ENCODE data around the gene RPRML.

The RPRML gene

GRCh38 chr17:46952115-46952514 lies 26.9 kb downstream of the RPRML start:
- no peaks in the 10 kb centered on the region for H3K27me3 ChIP-seq (replicated peaks in 2 of 5; ENCODE audit: control insufficient read depth in 4 of 5, insufficient read depth in 5 of 5, low read length in 4 of 5)
- no peaks in the 10 kb centered on the region for H3K9me3 ChIP-seq (ENCODE audit: control extremely low read depth in 1 of 5, control insufficient read depth in 4 of 5, insufficient read depth in 2 of 5, low read depth in 1 of 5, low read length in 4 of 5)
- WGBS (ENCODE audit: insufficient coverage) = 77% methylated on average over 8 of the region's 9 CpGs
- peaks cover 0 to 12% (median 5%) of the 10 kb centered on the region in 4 experiments for H3K4me1 ChIP-seq (ENCODE audit: control extremely low read depth in 1 of 4, control insufficient read depth in 4 of 4, insufficient read depth in 4 of 4, low read length in 3 of 4)
- CTCF ChIA-PET = interaction anchor here (1.0 to 2.2 kb wide), 2 partner anchors 10 to 11 kb away, joined by 4 to 7 read pairs; no protein-coding TSS in a partner anchor
- H3K36me3 ChIP-seq (ENCODE audit: control insufficient read depth in 4 of 4, insufficient read depth in 4 of 4, low read length in 3 of 4) = peaks cover 0 to 4% (median 0%) of the 10 kb centered on the region in 4 experiments
- POLR2A ChIA-PET = no interaction called here
- H3K4me3 ChIP-seq (ENCODE audit: control insufficient read depth in 1 of 7, extremely low read depth in 1 of 7, insufficient read depth in 4 of 7, low read depth in 2 of 7, low read length in 6 of 7) = no peak overlapping the region
- no peak overlapping the region for H3K27ac ChIP-seq (ENCODE audit: insufficient read depth in 1 of 2, low read depth in 1 of 2, low read length in 2 of 2, poor library complexity in 1 of 2, severe bottlenecking in 2 of 2)
- DNase-seq = no peak

- 39% methylated on average over 3 of the region's 5 CpGs for WGBS (ENCODE audit: insufficient coverage)
- Histone ChIP-seq H3K4me1 (ENCODE audit: control extremely low read depth in 1 of 4, control insufficient read depth in 4 of 4, insufficient read depth in 4 of 4, low read length in 3 of 4) (peaks cover 0 to 16% (median 5%) of the 10 kb centered on the region in 4 experiments), H3K9me3 (ENCODE audit: control extremely low read depth in 1 of 5, control insufficient read depth in 4 of 5, insufficient read depth in 2 of 5, low read depth in 1 of 5, low read length in 4 of 5) (no peaks in the 10 kb centered on the region), H3K27ac (ENCODE audit: insufficient read depth in 1 of 2, low read depth in 1 of 2, low read length in 2 of 2, poor library complexity in 1 of 2, severe bottlenecking in 2 of 2) (no peak overlapping the region), H3K36me3 (ENCODE audit: control insufficient read depth in 4 of 4, insufficient read depth in 4 of 4, low read length in 3 of 4) (peaks cover 0 to 4% (median 0%) of the 10 kb centered on the region in 4 experiments), H3K4me3 (ENCODE audit: control insufficient read depth in 1 of 7, extremely low read depth in 1 of 7, insufficient read depth in 4 of 7, low read depth in 2 of 7, low read length in 6 of 7) (no peak overlapping the region), H3K27me3 (replicated peaks in 2 of 5; ENCODE audit: control insufficient read depth in 4 of 5, insufficient read depth in 5 of 5, low read length in 4 of 5) (no peaks in the 10 kb centered on the region)
- ChIA-PET POLR2A (no interaction called here), CTCF (interaction anchor here (1.0 to 2.2 kb wide), 2 partner anchors 9 to 11 kb away, joined by 4 to 7 read pairs; no protein-coding TSS in a partner anchor)
- no peak for DNase-seq
Measured at GRCh38 chr17:46951706-46952105, 27.3 kb downstream of the RPRML start.

- Histone ChIP-seq H3K27ac (ENCODE audit: insufficient read depth in 1 of 2, low read depth in 1 of 2, low read length in 2 of 2, poor library complexity in 1 of 2, severe bottlenecking in 2 of 2) (no peak overlapping the region), H3K27me3 (replicated peaks in 2 of 5; ENCODE audit: control insufficient read depth in 4 of 5, insufficient read depth in 5 of 5, low read length in 4 of 5) (no peaks in the 10 kb centered on the region), H3K4me3 (ENCODE audit: control insufficient read depth in 1 of 7, extremely low read depth in 1 of 7, insufficient read depth in 4 of 7, low read depth in 2 of 7, low read length in 6 of 7) (no peak overlapping the region), H3K4me1 (ENCODE audit: control extremely low read depth in 1 of 4, control insufficient read depth in 4 of 4, insufficient read depth in 4 of 4, low read length in 3 of 4) (peaks cover 0 to 16% (median 5%) of the 10 kb centered on the region in 4 experiments), H3K9me3 (ENCODE audit: control extremely low read depth in 1 of 5, control insufficient read depth in 4 of 5, insufficient read depth in 2 of 5, low read depth in 1 of 5, low read length in 4 of 5) (no peaks in the 10 kb centered on the region), H3K36me3 (ENCODE audit: control insufficient read depth in 4 of 4, insufficient read depth in 4 of 4, low read length in 3 of 4) (peaks cover 0 to 4% (median 0%) of the 10 kb centered on the region in 4 experiments)
- ChIA-PET CTCF (interaction anchor here (1.0 to 2.2 kb wide), 2 partner anchors 9 to 10 kb away, joined by 4 to 7 read pairs; no protein-coding TSS in a partner anchor), POLR2A (no interaction called here)
- WGBS (ENCODE audit: insufficient coverage) = 87% methylated on average over 15 of the region's 16 CpGs
- no peak for DNase-seq
Measured at GRCh38 chr17:46950997-46951621, 27.9 kb downstream of the RPRML start.

DNA sequence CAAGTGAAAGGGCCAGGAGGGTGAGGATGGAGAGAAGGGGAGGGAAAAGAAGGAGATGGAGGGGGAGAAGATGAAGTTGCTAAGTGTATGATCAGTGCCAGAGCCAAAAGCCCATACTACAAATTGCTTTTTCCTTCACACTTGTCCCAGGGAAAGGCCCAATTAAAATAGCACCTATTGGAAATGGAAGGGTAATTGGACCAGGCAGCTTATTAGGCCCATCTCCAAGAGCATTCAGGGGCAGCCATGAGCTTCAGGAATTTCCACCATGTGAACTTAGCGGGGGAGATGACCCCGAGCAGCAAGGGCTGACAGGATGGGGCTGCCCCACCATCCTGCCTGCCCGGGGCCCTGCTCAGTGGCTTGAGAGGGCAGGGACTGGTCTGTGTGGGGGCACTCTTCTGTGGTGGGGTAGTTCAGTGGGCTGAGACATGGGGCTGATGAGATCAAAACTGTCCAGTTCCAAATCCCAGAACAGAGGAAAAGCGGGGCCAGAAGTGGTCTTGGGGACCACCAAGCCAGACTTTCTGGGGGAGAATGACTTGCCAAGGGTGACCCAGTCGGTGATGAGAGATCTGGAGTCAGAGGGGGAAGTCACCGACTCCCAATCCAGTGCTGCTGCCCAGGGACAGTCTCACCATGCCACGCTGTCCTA lies 28.6 kb downstream of the RPRML start:
- 99% methylated on average over 7 of the region's 7 CpGs for WGBS (ENCODE audit: insufficient coverage)
- CTCF ChIA-PET = interaction anchor here (2.2 kb wide), 1 partner anchor 9 kb away, joined by 7 read pairs; no protein-coding TSS in a partner anchor
- H3K27me3 ChIP-seq (replicated peaks in 2 of 5; ENCODE audit: control insufficient read depth in 4 of 5, insufficient read depth in 5 of 5, low read length in 4 of 5) = no peaks in the 10 kb centered on the region

DNA sequence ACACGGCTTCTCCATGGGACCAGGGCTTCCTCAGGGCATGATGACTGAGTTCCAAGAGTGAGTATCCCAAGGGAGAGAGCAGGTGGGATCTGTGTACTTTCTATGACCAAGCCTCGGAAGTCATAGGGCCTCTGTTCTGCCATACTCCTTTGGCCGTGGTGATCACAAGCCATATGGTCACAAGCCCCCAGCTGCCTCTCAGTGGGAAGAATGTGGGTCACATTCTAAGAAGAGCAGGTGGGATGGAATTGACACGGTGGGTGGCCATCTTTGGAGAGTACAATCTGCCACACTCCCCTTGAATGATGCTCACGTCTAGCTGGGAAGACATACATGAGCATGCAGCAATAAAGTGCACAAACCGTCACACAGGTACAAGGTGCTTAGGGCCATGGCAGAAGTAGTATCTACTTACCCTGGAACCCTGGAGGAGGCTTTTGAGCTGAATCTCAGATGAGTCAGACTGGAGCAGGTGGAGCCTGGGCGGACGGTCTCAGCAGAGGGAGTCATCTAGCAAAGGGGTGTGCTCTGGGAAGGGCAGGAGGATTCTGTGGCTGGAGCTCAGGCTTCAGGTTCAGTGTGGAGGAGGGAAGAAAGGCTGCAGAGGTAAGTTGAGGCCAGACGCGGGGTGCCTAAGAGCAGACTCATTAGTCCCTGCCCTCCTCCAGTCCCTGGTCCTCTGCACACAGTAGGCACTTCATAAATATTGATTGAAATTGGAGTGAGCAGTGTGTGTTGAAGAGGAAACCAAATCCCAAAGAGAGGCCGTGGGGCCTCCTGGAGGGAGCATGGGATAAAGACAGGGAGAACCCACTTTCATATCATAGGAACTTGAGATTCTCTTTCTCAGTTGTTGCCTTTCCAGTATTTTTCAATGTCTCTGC lies 29.5 kb downstream of the RPRML start:
- DNase-seq = no peak
- ChIA-PET CTCF (no interaction called here), POLR2A (no interaction called here)
- no peak overlapping the region for H3K4me3 ChIP-seq (ENCODE audit: control insufficient read depth in 1 of 7, extremely low read depth in 1 of 7, insufficient read depth in 4 of 7, low read depth in 2 of 7, low read length in 6 of 7)
- H3K36me3 ChIP-seq (ENCODE audit: control insufficient read depth in 4 of 4, insufficient read depth in 4 of 4, low read length in 3 of 4) = peaks cover 0 to 4% (median 0%) of the 10 kb centered on the region in 4 experiments
- no peaks in the 10 kb centered on the region for H3K27me3 ChIP-seq (replicated peaks in 2 of 5; ENCODE audit: control insufficient read depth in 4 of 5, insufficient read depth in 5 of 5, low read length in 4 of 5)
- H3K27ac ChIP-seq (ENCODE audit: insufficient read depth in 1 of 2, low read depth in 1 of 2, low read length in 2 of 2, poor library complexity in 1 of 2, severe bottlenecking in 2 of 2) = no peak overlapping the region
- H3K4me1 ChIP-seq (ENCODE audit: control extremely low read depth in 1 of 4, control insufficient read depth in 4 of 4, insufficient read depth in 4 of 4, low read length in 3 of 4) = peaks cover 0 to 29% (median 6%) of the 10 kb centered on the region in 4 experiments
- no peaks in the 10 kb centered on the region for H3K9me3 ChIP-seq (ENCODE audit: control extremely low read depth in 1 of 5, control insufficient read depth in 4 of 5, insufficient read depth in 2 of 5, low read depth in 1 of 5, low read length in 4 of 5)
- WGBS (ENCODE audit: insufficient coverage) = 86% methylated on average over 8 of the region's 11 CpGs

More for the DNA sequence above, 28.6 kb downstream of the RPRML start:
- POLR2A ChIA-PET = no interaction called here
- Histone ChIP-seq H3K4me1 (ENCODE audit: control extremely low read depth in 1 of 4, control insufficient read depth in 4 of 4, insufficient read depth in 4 of 4, low read length in 3 of 4) (peaks cover 0 to 21% (median 5%) of the 10 kb centered on the region in 4 experiments), H3K9me3 (ENCODE audit: control extremely low read depth in 1 of 5, control insufficient read depth in 4 of 5, insufficient read depth in 2 of 5, low read depth in 1 of 5, low read length in 4 of 5) (no peaks in the 10 kb centered on the region), H3K27ac (ENCODE audit: insufficient read depth in 1 of 2, low read depth in 1 of 2, low read length in 2 of 2, poor library complexity in 1 of 2, severe bottlenecking in 2 of 2) (no peak overlapping the region), H3K36me3 (ENCODE audit: control insufficient read depth in 4 of 4, insufficient read depth in 4 of 4, low read length in 3 of 4) (peaks cover 0 to 4% (median 0%) of the 10 kb centered on the region in 4 experiments), H3K4me3 (ENCODE audit: control insufficient read depth in 1 of 7, extremely low read depth in 1 of 7, insufficient read depth in 4 of 7, low read depth in 2 of 7, low read length in 6 of 7) (no peak overlapping the region)
- DNase-seq = no peak

GRCh38 chr17:46948544-46948943 lies 30.5 kb downstream of the RPRML start:
- H3K27me3 ChIP-seq (replicated peaks in 2 of 5; ENCODE audit: control insufficient read depth in 4 of 5, insufficient read depth in 5 of 5, low read length in 4 of 5) = no peaks in the 10 kb centered on the region
- H3K4me3 ChIP-seq (ENCODE audit: control insufficient read depth in 1 of 7, extremely low read depth in 1 of 7, insufficient read depth in 4 of 7, low read depth in 2 of 7, low read length in 6 of 7) = no peak overlapping the region
- 93% methylated on average over 3 of the region's 5 CpGs for WGBS (ENCODE audit: insufficient coverage)
- H3K9me3 ChIP-seq (ENCODE audit: control extremely low read depth in 1 of 5, control insufficient read depth in 4 of 5, insufficient read depth in 2 of 5, low read depth in 1 of 5, low read length in 4 of 5) = no peaks in the 10 kb centered on the region
- H3K36me3 ChIP-seq (ENCODE audit: control insufficient read depth in 4 of 4, insufficient read depth in 4 of 4, low read length in 3 of 4) = peaks cover 0 to 4% (median 0%) of the 10 kb centered on the region in 4 experiments
- no peak for DNase-seq
- ChIA-PET POLR2A (interaction anchor here (0.6 kb wide), 1 partner anchor 120 kb away, joined by 5 read pairs; no protein-coding TSS in a partner anchor), CTCF (no interaction called here)
- peaks cover 0 to 39% (median 15%) of the 10 kb centered on the region in 4 experiments for H3K4me1 ChIP-seq (ENCODE audit: control extremely low read depth in 1 of 4, control insufficient read depth in 4 of 4, insufficient read depth in 4 of 4, low read length in 3 of 4)
- no peak overlapping the region for H3K27ac ChIP-seq (ENCODE audit: insufficient read depth in 1 of 2, low read depth in 1 of 2, low read length in 2 of 2, poor library complexity in 1 of 2, severe bottlenecking in 2 of 2)

Data from common myeloid progenitor, CD34-positive (primary cell).